OCI-LY1 (cell line): ENCODE measurements around the gene DDR1.

Experiments
- H2AFZ ChIP-seq: fragments of 200-600 bp; sonication (generic), shearing (Covaris generic); 2 replicates; pipeline ENCODE4 v1.6.0; 2014; ENCODE audit warnings: antibody characterized with exemption, mild to moderate bottlenecking, low read length
- H3F3A ChIP-seq: fragments of 200-600 bp; sonication (generic), shearing (Covaris generic); 2 replicates; pipeline ENCODE4 v1.6.0; 2014; ENCODE audit warnings: mild to moderate bottlenecking, antibody characterized with exemption, low read length, moderate library complexity; ENCODE audit not compliant: insufficient read depth
- H3K27ac ChIP-seq: fragments of 200-600 bp; sonication (generic); 2 replicates; pipeline ENCODE4 v1.5.1; 2014; ENCODE audit warnings: low read length, mixed run types, mild to moderate bottlenecking, low read depth; ENCODE audit not compliant: poor library complexity, severe bottlenecking
- H3K27me3 ChIP-seq: fragments of 200-600 bp; sonication (generic); 2 replicates; pipeline ENCODE4 v1.6.0; 2014; ENCODE audit warnings: antibody characterized with exemption, mild to moderate bottlenecking, low read length, moderate library complexity; ENCODE audit not compliant: insufficient read depth
- H3K36me3 ChIP-seq: fragments of 200-600 bp; sonication (generic); 2 replicates; pipeline ENCODE4 v1.6.1; 2014; ENCODE audit warnings: mild to moderate bottlenecking, antibody characterized with exemption, low read length, moderate library complexity, mixed read lengths; ENCODE audit not compliant: insufficient read depth
- H3K4me1 ChIP-seq: fragments of 200-600 bp; sonication (generic); 2 replicates; pipeline ENCODE4 v1.5.1; 2014; ENCODE audit warnings: mild to moderate bottlenecking, low read length, moderate library complexity; ENCODE audit not compliant: insufficient read depth, severe bottlenecking
- H3K4me2 ChIP-seq: fragments of 200-600 bp; sonication (generic), shearing (Covaris generic); 2 replicates; pipeline ENCODE4 v1.6.1; 2014; ENCODE audit warnings: low read length
- H3K4me3 ChIP-seq: fragments of 200-600 bp; sonication (generic); 2 replicates; pipeline ENCODE4 v1.5.1; 2014; ENCODE audit warnings: low read length, low read depth, mild to moderate bottlenecking, mixed read lengths; ENCODE audit not compliant: poor library complexity, severe bottlenecking
- H3K79me2 ChIP-seq: fragments of 200-600 bp; shearing (Covaris generic); 2 replicates; pipeline ENCODE4 v1.6.1; 2016; ENCODE audit warnings: mixed run types, low read length, mixed read lengths; ENCODE audit not compliant: insufficient read depth
- H3K9ac ChIP-seq: fragments of 200-600 bp; sonication (generic), shearing (Covaris generic); 2 replicates; pipeline ENCODE4 v1.6.1; 2014; ENCODE audit warnings: mild to moderate bottlenecking, low read length, mixed read lengths
- H3K9me2 ChIP-seq: fragments of 200-600 bp; sonication (generic), shearing (Covaris generic); 2 replicates; pipeline ENCODE4 v1.6.1; 2014; ENCODE audit warnings: low read depth, mild to moderate bottlenecking, low read length, mixed read lengths
- H3K9me3 ChIP-seq: fragments of 200-600 bp; shearing (Covaris generic); 2 replicates; pipeline ENCODE4 v1.6.1; 2014; ENCODE audit warnings: low read length, mixed read lengths
- H4K20me1 ChIP-seq: fragments of 200-600 bp; sonication (generic), shearing (Covaris generic); 2 replicates; pipeline ENCODE4 v1.6.0; 2016; ENCODE audit warnings: mild to moderate bottlenecking, low read length; ENCODE audit not compliant: insufficient read depth
- EZH2 ChIP-seq: fragments of 200-600 bp; sonication (generic), shearing (Covaris generic); IDR thresholded peaks from 2 replicates; pipeline ENCODE4 v1.8.0; 2017; ENCODE audit warnings: borderline replicate concordance, mixed run types, mild to moderate bottlenecking, antibody characterized with exemption, low read length, moderate library complexity, mixed read lengths
- TF ChIP-seq, protein P1 (sequence below): fragments of 200-600 bp; sonication (generic), shearing (Covaris generic); IDR thresholded peaks from 2 replicates; pipeline ENCODE4 v1.5.1; 2017; ENCODE audit warnings: mild to moderate bottlenecking, antibody characterized with exemption, low read length, moderate library complexity, mixed read lengths

The DDR1 gene

DNA sequence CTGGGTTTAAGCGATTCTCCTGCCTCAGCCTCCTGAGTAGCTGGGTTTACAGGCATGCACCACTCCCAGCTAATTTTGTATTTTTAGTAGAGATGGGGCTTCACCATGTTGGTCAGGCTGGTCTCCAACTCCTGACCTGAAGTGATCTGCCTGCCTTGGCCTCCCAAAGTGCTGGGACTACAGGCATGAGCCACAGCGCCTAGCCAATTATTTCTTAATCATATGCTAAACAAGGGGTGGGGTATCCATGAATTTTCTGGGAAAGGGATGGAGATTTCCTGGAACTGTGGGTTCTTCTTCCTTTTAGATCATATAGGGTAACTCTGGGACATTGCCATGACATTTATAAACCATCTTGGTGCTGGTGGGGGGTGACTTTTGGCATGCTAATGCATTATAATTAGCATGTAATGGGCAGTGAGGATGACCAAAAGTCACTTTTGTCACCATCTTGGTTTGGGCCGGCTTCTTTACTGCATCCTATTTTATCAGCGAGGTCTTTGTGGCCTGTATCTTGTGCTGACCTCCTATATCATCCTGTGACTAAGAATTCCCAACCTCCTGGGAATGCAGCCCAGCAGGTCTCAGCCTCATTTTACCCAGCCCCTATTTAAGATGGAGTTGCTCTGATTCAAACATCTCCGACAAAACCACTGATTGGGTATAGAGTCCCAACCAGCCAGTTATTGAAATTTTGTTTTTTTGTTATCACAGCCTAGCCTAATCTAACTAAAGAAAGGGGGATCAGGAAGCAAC, 29.9 kb upstream of the DDR1 start:
- H3K27me3 ChIP-seq: no peaks in the 10 kb centered on the region; the same call in 1 of the 2 replicates
- peaks cover 5% of the 10 kb centered on the region for H3K4me1 ChIP-seq
- peaks cover 11% of the 10 kb centered on the region for H3K9me3 ChIP-seq
- no peaks in the 10 kb centered on the region for H3K9me2 ChIP-seq
- TF ChIP-seq EZH2: no peak
- TF ChIP-seq, protein P1, sequence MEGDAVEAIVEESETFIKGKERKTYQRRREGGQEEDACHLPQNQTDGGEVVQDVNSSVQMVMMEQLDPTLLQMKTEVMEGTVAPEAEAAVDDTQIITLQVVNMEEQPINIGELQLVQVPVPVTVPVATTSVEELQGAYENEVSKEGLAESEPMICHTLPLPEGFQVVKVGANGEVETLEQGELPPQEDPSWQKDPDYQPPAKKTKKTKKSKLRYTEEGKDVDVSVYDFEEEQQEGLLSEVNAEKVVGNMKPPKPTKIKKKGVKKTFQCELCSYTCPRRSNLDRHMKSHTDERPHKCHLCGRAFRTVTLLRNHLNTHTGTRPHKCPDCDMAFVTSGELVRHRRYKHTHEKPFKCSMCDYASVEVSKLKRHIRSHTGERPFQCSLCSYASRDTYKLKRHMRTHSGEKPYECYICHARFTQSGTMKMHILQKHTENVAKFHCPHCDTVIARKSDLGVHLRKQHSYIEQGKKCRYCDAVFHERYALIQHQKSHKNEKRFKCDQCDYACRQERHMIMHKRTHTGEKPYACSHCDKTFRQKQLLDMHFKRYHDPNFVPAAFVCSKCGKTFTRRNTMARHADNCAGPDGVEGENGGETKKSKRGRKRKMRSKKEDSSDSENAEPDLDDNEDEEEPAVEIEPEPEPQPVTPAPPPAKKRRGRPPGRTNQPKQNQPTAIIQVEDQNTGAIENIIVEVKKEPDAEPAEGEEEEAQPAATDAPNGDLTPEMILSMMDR: no peak
- H4K20me1 ChIP-seq: no peaks in the 10 kb centered on the region
- no peaks in the 10 kb centered on the region for H3K36me3 ChIP-seq
- H3K27ac ChIP-seq: no peak overlapping the region
- H3K79me2 ChIP-seq: no peaks in the 10 kb centered on the region
- H3K9ac ChIP-seq: no peak overlapping the region
- no peak overlapping the region for H3K4me2 ChIP-seq
- no peak overlapping the region for H3K4me3 ChIP-seq
- no peaks in the 10 kb centered on the region for H3F3A ChIP-seq
- H2AFZ ChIP-seq: no peak overlapping the region

DNA sequence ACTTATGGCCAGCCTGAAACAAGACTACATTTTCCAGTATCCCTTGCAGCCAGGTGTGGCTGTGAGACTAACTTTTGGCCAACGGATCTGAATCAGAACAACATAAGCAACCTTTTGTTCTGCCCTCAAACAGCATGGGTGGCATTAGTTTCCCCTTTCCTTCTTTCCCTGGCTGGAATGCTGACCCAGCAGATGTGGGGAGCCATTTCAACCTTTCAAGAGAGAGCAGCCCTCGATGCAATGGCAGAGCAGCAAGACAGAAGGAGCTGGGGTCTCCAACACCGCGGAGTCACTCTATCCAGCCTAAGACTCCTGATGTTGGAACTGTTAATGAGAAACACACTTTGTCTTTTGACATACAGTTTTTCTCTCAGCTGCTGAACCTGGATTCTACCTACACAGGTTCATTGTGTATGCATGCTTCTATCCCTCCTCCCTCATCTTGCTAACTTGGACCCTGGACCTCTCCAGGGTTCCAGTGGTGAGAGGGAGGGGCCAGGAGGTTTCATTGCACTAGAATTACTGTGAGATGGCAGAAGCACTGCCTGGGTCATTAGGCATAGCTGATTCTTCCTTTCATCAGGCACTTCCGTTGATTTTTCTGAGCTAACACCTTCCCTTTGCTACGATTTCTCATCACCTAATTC, 28.8 kb upstream of the DDR1 start:
- Histone ChIP-seq H3K4me2 (no peak overlapping the region), H4K20me1 (no peaks in the 10 kb centered on the region)

DNA sequence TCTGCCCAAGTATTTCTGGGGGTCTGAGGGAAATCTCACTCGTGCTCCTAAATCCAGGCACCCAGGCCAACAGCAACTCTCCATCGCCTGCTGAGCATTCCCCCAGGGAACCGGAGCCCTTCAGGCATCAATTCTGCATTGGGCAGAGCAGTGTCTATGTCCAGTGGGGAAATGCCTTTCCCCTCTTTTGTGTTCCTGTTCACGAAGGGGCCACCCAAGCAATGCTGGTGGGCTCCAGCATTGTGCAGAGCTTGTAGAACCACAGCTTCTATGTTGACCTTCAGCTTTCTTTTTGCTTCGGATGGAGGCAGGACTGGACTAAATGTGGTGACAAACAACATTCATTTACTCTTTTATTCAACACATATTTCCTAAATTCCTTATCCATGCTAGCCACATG, 27.2 kb upstream of the DDR1 start:
- Histone ChIP-seq H3K27me3 (no peaks in the 10 kb centered on the region; the same call in 1 of the 2 replicates), H3K36me3 (no peaks in the 10 kb centered on the region; the same call in 1 of the 2 replicates), H3K27ac (peak overlapping the region; percentile 7), H3F3A (no peaks in the 10 kb centered on the region), H2AFZ (no peak overlapping the region), H3K9me2 (no peaks in the 10 kb centered on the region), H3K4me2 (no peak overlapping the region), H3K9ac (no peak overlapping the region), H3K4me1 (peaks cover 5% of the 10 kb centered on the region), H3K4me3 (no peak overlapping the region), H4K20me1 (no peaks in the 10 kb centered on the region), H3K79me2 (no peaks in the 10 kb centered on the region), H3K9me3 (0 out of 2 replicates have a peak, but pooled peaks cover 5% of the 10 kb centered on the region)
- TF ChIP-seq, protein P1: no peak
- no peak for TF ChIP-seq EZH2

More for the DNA sequence above, 28.8 kb upstream of the DDR1 start:
- Histone ChIP-seq H3K9ac (no peak overlapping the region), H3K4me1 (peaks cover 5% of the 10 kb centered on the region), H3K9me2 (no peaks in the 10 kb centered on the region), H3K27me3 (no peaks in the 10 kb centered on the region; the same call in 1 of the 2 replicates), H3K36me3 (no peaks in the 10 kb centered on the region; the same call in 1 of the 2 replicates), H2AFZ (no peak overlapping the region), H3K9me3 (peaks cover 6% of the 10 kb centered on the region; the same call in 1 of the 2 replicates), H3F3A (no peaks in the 10 kb centered on the region), H3K79me2 (no peaks in the 10 kb centered on the region), H3K4me3 (no peak overlapping the region), H3K27ac (no peak overlapping the region)
- TF ChIP-seq, protein P1: no peak
- no peak for TF ChIP-seq EZH2
